Measurements from ENCODE around the gene ARID5B. TPM values are rescaled to one million over a fixed set of nuclear protein-coding genes. Genes with fewer than 3 reads are reported as not detected.

ARID5B gene
- total and polyA plus RNA-seq, 2 donors (not counting 1 experiment from before 2014, with no cell fraction given): 22.4 to 237 TPM

DNA sequence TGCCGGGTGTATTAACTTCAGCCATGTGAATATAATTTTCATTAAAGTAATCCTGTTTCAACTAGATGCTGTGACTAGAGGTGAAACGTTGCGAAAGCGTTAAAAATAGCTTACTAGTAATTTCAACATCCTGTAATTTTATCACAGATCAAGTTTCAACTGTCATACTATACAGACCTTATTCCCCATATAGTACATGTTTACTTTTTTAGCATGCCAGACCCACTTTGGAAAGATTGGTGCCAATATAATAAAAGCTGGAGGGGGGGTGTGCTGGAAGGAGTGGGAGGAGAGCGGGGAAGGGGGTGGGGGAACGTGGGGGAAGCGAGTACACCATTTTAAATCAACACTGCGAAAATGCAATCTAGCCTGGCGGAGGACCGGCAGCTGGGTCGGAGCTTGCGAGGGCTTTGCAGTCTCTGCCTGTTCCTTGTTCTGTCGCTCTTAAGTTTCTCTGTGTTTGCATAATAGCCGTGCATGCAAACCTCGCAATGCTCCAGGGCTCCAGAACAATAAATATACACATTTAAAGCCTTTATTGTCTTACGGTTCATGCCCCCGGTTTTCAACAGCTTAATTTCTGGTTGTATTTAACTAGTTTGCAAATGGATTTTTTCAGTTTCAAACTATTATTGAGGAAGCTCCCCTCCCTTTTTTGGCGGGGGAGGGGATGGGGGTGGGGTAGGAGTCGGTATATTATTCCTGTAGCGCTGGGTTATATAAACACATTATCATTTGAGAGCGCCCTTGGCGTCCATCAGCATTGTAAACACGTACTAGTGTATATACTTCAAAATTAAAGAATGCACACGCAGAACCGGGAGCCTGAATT, 1.3 kb upstream of the ARID5B start:
- 0% methylated on average over 8 of the region's 25 CpGs for whole genome bisulfite sequencing (ENCODE audit: insufficient coverage)
- ChIA-PET POLR2A (interaction anchor here (0.7 to 3.9 kb wide), 14 partner anchors 16 to 199 kb away, joined by 3 to 24 read pairs (median 6); no protein-coding TSS in a partner anchor), CTCF (interaction anchor here (0.5 to 9.1 kb wide), 16 partner anchors 18 to 344 kb away, joined by 3 to 110 read pairs (median 4); no protein-coding TSS in a partner anchor)
- H3K27me3 Mint-ChIP-seq: no peaks in the 10 kb centered on the region
- Histone ChIP-seq H3K36me3 (replicated peaks in 1 of 2; ENCODE audit: control extremely low read depth in 1 of 2, control insufficient read depth in 1 of 2, extremely low read depth in 1 of 2, insufficient read depth in 2 of 2, low read length in 1 of 2) (no peaks in the 10 kb centered on the region), H3K79me2 (ENCODE audit: control insufficient read depth, insufficient read depth, low read length) (peaks cover 58% of the 10 kb centered on the region), H3K9ac (ENCODE audit: low read length) (peak overlapping the region; percentile 89), H3K4me1 (ENCODE audit: control insufficient read depth in 2 of 2, insufficient read depth in 2 of 2, low read length in 2 of 2) (peaks cover 38 to 42% of the 10 kb centered on the region in 2 donors), H4K20me1 (ENCODE audit: control insufficient read depth, insufficient read depth, low read length, poor library complexity, severe bottlenecking) (peaks cover 2% of the 10 kb centered on the region), H3K4me3 (ENCODE audit: control extremely low read depth in 1 of 5, extremely low read depth in 1 of 5, insufficient read depth in 1 of 5, low read depth in 2 of 5, low read length in 4 of 5) (peak overlapping the region; percentile 69 to 100 (median 80)), H2AFZ (ENCODE audit: insufficient read depth, low read depth, low read length, poor library complexity, severe bottlenecking) (peak overlapping the region; percentile 73), H3K27ac (ENCODE audit: low read length in 2 of 2) (peak overlapping the region; percentile 95 to 97), H3K9me3 (ENCODE audit: control extremely low read depth in 1 of 3, control insufficient read depth in 2 of 3, insufficient read depth in 1 of 3, low read length in 2 of 3) (peaks cover 0 to 4% (median 0%) of the 10 kb centered on the region in 3 donors), H3K27me3 (replicated peaks in 1 of 4; ENCODE audit: control extremely low read depth in 1 of 4, control insufficient read depth in 3 of 4, insufficient read depth in 4 of 4, low read length in 3 of 4) (no peaks in the 10 kb centered on the region), H3K4me2 (replicated peaks; ENCODE audit: low read depth, low read length, poor library complexity, severe bottlenecking) (peak overlapping the region; percentile 90)
- TF ChIP-seq EZH2 (IDR thresholded peaks at IDR 0.05; ENCODE audit: borderline replicate concordance, insufficient read depth, low read depth, low read length, poor library complexity, severe bottlenecking): no peak
- H3K9me3 Mint-ChIP-seq (ENCODE audit: insufficient read depth): no peaks in the 10 kb centered on the region
- intact Hi-C loops (cut with micrococcal nuclease): loop anchor here (1.0 to 10.0 kb wide), 5 partner anchors 93 to 917 kb away; partner anchors contain the start of genes EGR2 and ZNF365
- DNase-seq (peak; percentile 87), ATAC-seq (ENCODE audit: low read depth) (peak; percentile 42)
- peak overlapping the region; percentile 99 for H3K27ac Mint-ChIP-seq
- H3K4me3 Mint-ChIP-seq: peak overlapping the region; percentile 98
- H3K4me1 Mint-ChIP-seq: peaks cover 43% of the 10 kb centered on the region

DNA sequence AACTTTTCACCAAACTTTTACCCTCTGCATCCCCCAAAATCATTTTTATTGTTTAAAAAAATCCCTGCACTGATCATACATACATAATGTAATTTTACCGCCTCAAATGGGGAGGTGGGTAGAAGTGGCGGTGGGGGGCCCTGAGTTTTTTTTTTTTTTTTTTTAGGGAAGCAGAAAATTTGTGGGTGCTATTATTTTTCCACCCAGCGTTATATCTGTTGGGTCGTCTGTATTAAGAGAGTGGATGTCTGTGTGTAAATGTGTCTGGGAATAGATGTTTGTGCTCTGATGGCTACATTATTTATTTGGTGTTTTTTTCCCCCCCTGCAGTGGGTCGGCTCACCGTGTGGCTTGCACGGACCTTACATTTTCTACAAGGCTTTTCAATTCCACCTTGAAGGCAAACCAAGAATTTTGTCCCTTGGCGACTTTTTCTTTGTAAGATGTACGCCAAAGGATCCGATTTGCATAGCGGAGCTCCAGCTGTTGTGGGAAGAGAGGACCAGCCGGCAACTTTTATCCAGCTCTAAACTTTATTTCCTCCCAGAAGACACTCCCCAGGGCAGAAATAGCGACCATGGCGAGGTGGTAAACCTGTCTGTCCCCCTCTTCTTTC, 438 bp downstream of the ARID5B start:
- H3K9ac ChIP-seq (ENCODE audit: low read length): peak overlapping the region; percentile 89
- ATAC-seq (ENCODE audit: low read depth) (no peak), DNase-seq (no peak)
- Mint-ChIP-seq H3K27me3 (no peaks in the 10 kb centered on the region), H3K27ac (peak overlapping the region; percentile 99), H3K9me3 (ENCODE audit: insufficient read depth) (no peaks in the 10 kb centered on the region), H3K4me1 (peaks cover 52% of the 10 kb centered on the region), H3K4me3 (peak overlapping the region; percentile 98)
- H3K27ac ChIP-seq (ENCODE audit: low read length in 2 of 2): peak overlapping the region; percentile 95 to 97
- H3K4me3 ChIP-seq (ENCODE audit: control extremely low read depth in 1 of 5, extremely low read depth in 1 of 5, insufficient read depth in 1 of 5, low read depth in 2 of 5, low read length in 4 of 5): peak overlapping the region; percentile 69 to 100 (median 80)
- H3K4me2 ChIP-seq (replicated peaks; ENCODE audit: low read depth, low read length, poor library complexity, severe bottlenecking): peak overlapping the region; percentile 90
- peaks cover 50 to 54% of the 10 kb centered on the region in 2 donors for H3K4me1 ChIP-seq (ENCODE audit: control insufficient read depth in 2 of 2, insufficient read depth in 2 of 2, low read length in 2 of 2)
- H4K20me1 ChIP-seq (ENCODE audit: control insufficient read depth, insufficient read depth, low read length, poor library complexity, severe bottlenecking): peaks cover 5% of the 10 kb centered on the region
- CTCF ChIA-PET: interaction anchor here (0.6 to 9.1 kb wide), 19 partner anchors 19 to 523 kb away, joined by 3 to 110 read pairs (median 4); no protein-coding TSS in a partner anchor
- H3K27me3 ChIP-seq (replicated peaks in 1 of 4; ENCODE audit: control extremely low read depth in 1 of 4, control insufficient read depth in 3 of 4, insufficient read depth in 4 of 4, low read length in 3 of 4): no peaks in the 10 kb centered on the region
- intact Hi-C loops (cut with micrococcal nuclease): loop anchor here (2.0 to 10.0 kb wide), 4 partner anchors 91 to 915 kb away; partner anchors contain the start of genes EGR2 and ZNF365
- no peak for TF ChIP-seq EZH2 (IDR thresholded peaks at IDR 0.05; ENCODE audit: borderline replicate concordance, insufficient read depth, low read depth, low read length, poor library complexity, severe bottlenecking)
- TF ChIP-seq, protein P1, sequence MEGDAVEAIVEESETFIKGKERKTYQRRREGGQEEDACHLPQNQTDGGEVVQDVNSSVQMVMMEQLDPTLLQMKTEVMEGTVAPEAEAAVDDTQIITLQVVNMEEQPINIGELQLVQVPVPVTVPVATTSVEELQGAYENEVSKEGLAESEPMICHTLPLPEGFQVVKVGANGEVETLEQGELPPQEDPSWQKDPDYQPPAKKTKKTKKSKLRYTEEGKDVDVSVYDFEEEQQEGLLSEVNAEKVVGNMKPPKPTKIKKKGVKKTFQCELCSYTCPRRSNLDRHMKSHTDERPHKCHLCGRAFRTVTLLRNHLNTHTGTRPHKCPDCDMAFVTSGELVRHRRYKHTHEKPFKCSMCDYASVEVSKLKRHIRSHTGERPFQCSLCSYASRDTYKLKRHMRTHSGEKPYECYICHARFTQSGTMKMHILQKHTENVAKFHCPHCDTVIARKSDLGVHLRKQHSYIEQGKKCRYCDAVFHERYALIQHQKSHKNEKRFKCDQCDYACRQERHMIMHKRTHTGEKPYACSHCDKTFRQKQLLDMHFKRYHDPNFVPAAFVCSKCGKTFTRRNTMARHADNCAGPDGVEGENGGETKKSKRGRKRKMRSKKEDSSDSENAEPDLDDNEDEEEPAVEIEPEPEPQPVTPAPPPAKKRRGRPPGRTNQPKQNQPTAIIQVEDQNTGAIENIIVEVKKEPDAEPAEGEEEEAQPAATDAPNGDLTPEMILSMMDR (IDR thresholded peaks at IDR 0.05): no peak
- POLR2A ChIA-PET: interaction anchor here (0.6 to 3.9 kb wide), 15 partner anchors 34 to 590 kb away, joined by 3 to 34 read pairs (median 4); no protein-coding TSS in a partner anchor
- H3K36me3 ChIP-seq (replicated peaks in 1 of 2; ENCODE audit: control extremely low read depth in 1 of 2, control insufficient read depth in 1 of 2, extremely low read depth in 1 of 2, insufficient read depth in 2 of 2, low read length in 1 of 2): peaks cover 0 to 8% of the 10 kb centered on the region in 2 experiments
- 0% methylated on average over 6 of the region's 14 CpGs for WGBS (ENCODE audit: insufficient coverage)
- H3K79me2 ChIP-seq (ENCODE audit: control insufficient read depth, insufficient read depth, low read length): peaks cover 75% of the 10 kb centered on the region
- peaks cover 0 to 4% (median 0%) of the 10 kb centered on the region in 3 donors for H3K9me3 ChIP-seq (ENCODE audit: control extremely low read depth in 1 of 3, control insufficient read depth in 2 of 3, insufficient read depth in 1 of 3, low read length in 2 of 3)
- H2AFZ ChIP-seq (ENCODE audit: insufficient read depth, low read depth, low read length, poor library complexity, severe bottlenecking): peak overlapping the region; percentile 97

All from B cell (primary cell).